ENCODE data around the gene ATF7.

Gene ATF7

GRCh38 chr12:53596920-53597363, 29.2 kb downstream of the ATF7 start:
- TF ChIP-seq CTCF (conservative IDR thresholded peaks at IDR 0.05; ENCODE audit: low read depth): no peak
- POLR2A ChIA-PET (ENCODE audit: low non-redundant PET): interaction anchor here (0.6 kb wide), 1 partner anchor 79 kb away, joined by 3 read pairs; no protein-coding TSS in a partner anchor
- CTCF ChIA-PET: no interaction called here
- no peak for DNase-seq (ENCODE audit: low spot score)
- H3K27ac ChIP-seq: no peak overlapping the region

- ChIA-PET CTCF (interaction anchor here (0.6 to 0.8 kb wide), 2 partner anchors 28 to 33 kb away, joined by 5 read pairs; no protein-coding TSS in a partner anchor), POLR2A (ENCODE audit: low non-redundant PET) (no interaction called here)
- no peak overlapping the region for H3K27ac ChIP-seq
- TF ChIP-seq CTCF (conservative IDR thresholded peaks at IDR 0.05; ENCODE audit: low read depth): no peak
- no peak for DNase-seq (ENCODE audit: low spot score)
Measured at GRCh38 chr12:53594897-53595615, 31.1 kb downstream of the ATF7 start.

- POLR2A ChIA-PET (ENCODE audit: low non-redundant PET): no interaction called here
- CTCF ChIA-PET: no interaction called here
- TF ChIP-seq CTCF (conservative IDR thresholded peaks at IDR 0.05; ENCODE audit: low read depth): no peak
- no peak overlapping the region for H3K27ac ChIP-seq
- no peak for DNase-seq (ENCODE audit: low spot score)
Measured at GRCh38 chr12:53593707-53594106, 32.5 kb downstream of the ATF7 start.

GRCh38 chr12:53593031-53593430, 33.2 kb downstream of the ATF7 start:
- no peak overlapping the region for H3K27ac ChIP-seq
- ChIA-PET CTCF (no interaction called here), POLR2A (ENCODE audit: low non-redundant PET) (no interaction called here)

GRCh38 chr12:53592426-53592825, 33.8 kb downstream of the ATF7 start:
- TF ChIP-seq CTCF (conservative IDR thresholded peaks at IDR 0.05; ENCODE audit: low read depth): no peak
- DNase-seq (ENCODE audit: low spot score): no peak
- CTCF ChIA-PET: no interaction called here
- no peak overlapping the region for H3K27ac ChIP-seq
- POLR2A ChIA-PET (ENCODE audit: low non-redundant PET): no interaction called here

More at GRCh38 chr12:53593031-53593430, 33.2 kb downstream of the ATF7 start:
- no peak for DNase-seq (ENCODE audit: low spot score)
- TF ChIP-seq CTCF (conservative IDR thresholded peaks at IDR 0.05; ENCODE audit: low read depth): no peak

- POLR2A ChIA-PET (ENCODE audit: low non-redundant PET): no interaction called here
- CTCF ChIA-PET: interaction anchor here (0.6 kb wide), 1 partner anchor 77 kb away, joined by 3 read pairs; no protein-coding TSS in a partner anchor
- DNase-seq (ENCODE audit: low spot score): no peak
- no peak overlapping the region for H3K27ac ChIP-seq
- no peak for TF ChIP-seq CTCF (conservative IDR thresholded peaks at IDR 0.05; ENCODE audit: low read depth)
Measured at GRCh38 chr12:53591301-53592206, 34.6 kb downstream of the ATF7 start.
